Smooth muscle cell (in vitro differentiated cells): ENCODE data around the gene CUTA. TPM values are rescaled to one million over a fixed set of nuclear protein-coding genes. Genes with fewer than 3 reads are reported as not detected.
A peak's percentile ranks its signal among the peaks of the same experiment; 100 is the strongest.

Experiments used
- DNase-seq: peaks from one replicate; lab custom pipeline; 2025; ENCODE audit not compliant: unreplicated experiment; lab: John Stamatoyannopoulos, UW
- H2AFZ ChIP-seq: fragments of 200-600 bp; sonication (generic); 2 replicates; pipeline ENCODE4 v1.6.0; 2016; ENCODE audit warnings: antibody characterized with exemption, low read depth, mild to moderate bottlenecking
- H3F3A ChIP-seq: fragments of 200-600 bp; sonication (generic); 2 replicates; pipeline ENCODE4 v1.6.0; 2017; ENCODE audit warnings: antibody characterized with exemption, low read depth
- H3K27ac ChIP-seq: fragments of 200-600 bp; sonication (generic); 2 replicates; pipeline ENCODE4 v1.5.1; 2016; ENCODE audit warnings: low read depth, mild to moderate bottlenecking
- H3K27me3 ChIP-seq: fragments of 200-600 bp; sonication (generic); 2 replicates; pipeline ENCODE4 v1.6.1; 2016; ENCODE audit warnings: low read depth, mild to moderate bottlenecking
- H3K36me3 ChIP-seq: fragments of 200-600 bp; sonication (generic); 2 replicates; pipeline ENCODE4 v1.5.1; 2016; ENCODE audit warnings: low read depth
- H3K4me1 ChIP-seq: fragments of 200-600 bp; sonication (generic); 2 replicates; pipeline ENCODE4 v1.5.1; 2016; ENCODE audit warnings: low read depth
- H3K4me2 ChIP-seq: fragments of 200-600 bp; sonication (generic); 2 replicates; pipeline ENCODE4 v1.6.0; 2016; ENCODE audit warnings: mild to moderate bottlenecking
- H3K4me3 ChIP-seq: fragments of 200-600 bp; sonication (generic); 2 replicates; pipeline ENCODE4 v1.5.1; 2016; ENCODE audit warnings: mild to moderate bottlenecking
- H3K79me2 ChIP-seq: fragments of 200-600 bp; sonication (generic); 2 replicates; pipeline ENCODE4 v1.6.0; 2016; ENCODE audit warnings: low read depth, mild to moderate bottlenecking
- H3K9ac ChIP-seq: fragments of 200-600 bp; sonication (generic); 2 replicates; pipeline ENCODE4 v1.6.0; 2016; ENCODE audit warnings: low read depth
- H3K9me3 ChIP-seq: fragments of 200-600 bp; sonication (generic); replicated peaks from 2 replicates; pipeline ENCODE4 v1.5.1; 2016; ENCODE audit warnings: low read depth
- H4K20me1 ChIP-seq: fragments of 200-600 bp; sonication (generic); 2 replicates; pipeline ENCODE4 v1.6.0; 2016; ENCODE audit warnings: low read depth
- WGBS: methylation state at CpG from one replicate; pipeline ENCODE4 v1.1.7; 2016; ENCODE audit warnings: low lambda C conversion rate; 5-methylcytosine and 5-hydroxymethylcytosine counted together
- polyA plus RNA-seq: library from polyadenylated mRNA; unstranded; fragments of >200 nt; fragmentation: Nextera tagmentation; extraction: Ambion mirVana; gene quantifications from 2 replicates; pipeline ENCODE4 v1.2.1, GENCODE V29; 2016
- total RNA-seq: library from RNA; depleted of rRNA; stranded (reverse); fragments of >200 nt; gene quantifications from 2 replicates; pipeline ENCODE4 v1.2.3, GENCODE V29; 2014
- TF ChIP-seq, protein P1 (sequence below): fragments of 200-600 bp; sonication (generic); IDR thresholded peaks from 2 replicates; pipeline ENCODE4 v1.5.1; 2017; ENCODE audit warnings: borderline replicate concordance, mild to moderate bottlenecking, antibody characterized with exemption; ENCODE audit not compliant: insufficient read depth, poor library complexity, severe bottlenecking

CUTA gene
- total and polyA plus RNA-seq, 2 experiments from 2014 or later = 173 to 289 TPM

DNA sequence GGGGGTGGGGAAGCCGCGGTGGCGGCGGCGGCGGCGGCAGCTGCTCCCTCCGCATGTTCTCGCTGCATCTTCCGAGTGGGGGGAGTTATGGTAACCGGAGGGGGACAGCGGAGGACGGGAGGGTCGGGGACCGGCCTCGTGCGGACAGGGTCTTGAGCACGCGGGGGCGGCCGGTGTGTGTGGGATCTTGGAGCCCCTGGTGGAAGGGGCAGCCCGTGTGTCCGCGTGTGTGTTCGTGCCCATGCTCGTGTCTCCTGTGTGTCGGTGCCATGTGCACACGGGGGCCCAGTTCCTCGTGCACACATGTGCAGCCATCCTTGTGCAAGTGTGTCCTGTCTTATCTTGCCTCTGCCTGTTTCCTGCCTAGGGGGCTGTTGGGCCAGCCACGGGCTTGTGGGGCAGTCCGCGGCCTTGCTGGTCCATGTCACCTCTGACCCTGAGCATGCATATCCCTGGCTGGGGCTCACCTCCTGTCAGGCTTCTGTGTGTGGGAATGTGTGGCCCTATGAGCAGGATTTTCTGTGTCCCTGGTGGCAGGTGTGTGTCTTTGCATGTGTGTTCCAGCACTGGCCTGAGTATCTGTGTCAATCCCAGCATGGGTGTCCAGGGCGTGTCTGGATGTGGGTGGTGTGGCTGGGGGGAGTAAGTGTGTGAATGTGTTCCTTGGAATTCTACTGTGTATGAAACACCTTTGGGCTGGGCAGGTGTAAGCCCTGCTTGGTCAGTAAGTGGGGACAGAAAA is 10.5 kb upstream of the CUTA start:
- no peaks in the 10 kb centered on the region for H3K27me3 ChIP-seq
- no peak overlapping the region for H2AFZ ChIP-seq
- H3K79me2 ChIP-seq = peaks cover 28% of the 10 kb centered on the region
- no peaks in the 10 kb centered on the region for H3K36me3 ChIP-seq
- peak overlapping the region; percentile 22 for H3K27ac ChIP-seq
- H3K9me3 ChIP-seq = no peaks in the 10 kb centered on the region
- TF ChIP-seq, protein P1, sequence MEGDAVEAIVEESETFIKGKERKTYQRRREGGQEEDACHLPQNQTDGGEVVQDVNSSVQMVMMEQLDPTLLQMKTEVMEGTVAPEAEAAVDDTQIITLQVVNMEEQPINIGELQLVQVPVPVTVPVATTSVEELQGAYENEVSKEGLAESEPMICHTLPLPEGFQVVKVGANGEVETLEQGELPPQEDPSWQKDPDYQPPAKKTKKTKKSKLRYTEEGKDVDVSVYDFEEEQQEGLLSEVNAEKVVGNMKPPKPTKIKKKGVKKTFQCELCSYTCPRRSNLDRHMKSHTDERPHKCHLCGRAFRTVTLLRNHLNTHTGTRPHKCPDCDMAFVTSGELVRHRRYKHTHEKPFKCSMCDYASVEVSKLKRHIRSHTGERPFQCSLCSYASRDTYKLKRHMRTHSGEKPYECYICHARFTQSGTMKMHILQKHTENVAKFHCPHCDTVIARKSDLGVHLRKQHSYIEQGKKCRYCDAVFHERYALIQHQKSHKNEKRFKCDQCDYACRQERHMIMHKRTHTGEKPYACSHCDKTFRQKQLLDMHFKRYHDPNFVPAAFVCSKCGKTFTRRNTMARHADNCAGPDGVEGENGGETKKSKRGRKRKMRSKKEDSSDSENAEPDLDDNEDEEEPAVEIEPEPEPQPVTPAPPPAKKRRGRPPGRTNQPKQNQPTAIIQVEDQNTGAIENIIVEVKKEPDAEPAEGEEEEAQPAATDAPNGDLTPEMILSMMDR = peak; percentile 24
- no peak for DNase-seq
- H3K4me1 ChIP-seq = peaks cover 42% of the 10 kb centered on the region
- peak overlapping the region; percentile 86 for H3K4me2 ChIP-seq
- peak overlapping the region; percentile 57 for H3K4me3 ChIP-seq
- H4K20me1 ChIP-seq = peaks cover 59% of the 10 kb centered on the region
- peaks cover 19% of the 10 kb centered on the region for H3F3A ChIP-seq
- 15% methylated on average over 10 of the region's 33 CpGs for WGBS
- H3K9ac ChIP-seq = no peak overlapping the region

DNA sequence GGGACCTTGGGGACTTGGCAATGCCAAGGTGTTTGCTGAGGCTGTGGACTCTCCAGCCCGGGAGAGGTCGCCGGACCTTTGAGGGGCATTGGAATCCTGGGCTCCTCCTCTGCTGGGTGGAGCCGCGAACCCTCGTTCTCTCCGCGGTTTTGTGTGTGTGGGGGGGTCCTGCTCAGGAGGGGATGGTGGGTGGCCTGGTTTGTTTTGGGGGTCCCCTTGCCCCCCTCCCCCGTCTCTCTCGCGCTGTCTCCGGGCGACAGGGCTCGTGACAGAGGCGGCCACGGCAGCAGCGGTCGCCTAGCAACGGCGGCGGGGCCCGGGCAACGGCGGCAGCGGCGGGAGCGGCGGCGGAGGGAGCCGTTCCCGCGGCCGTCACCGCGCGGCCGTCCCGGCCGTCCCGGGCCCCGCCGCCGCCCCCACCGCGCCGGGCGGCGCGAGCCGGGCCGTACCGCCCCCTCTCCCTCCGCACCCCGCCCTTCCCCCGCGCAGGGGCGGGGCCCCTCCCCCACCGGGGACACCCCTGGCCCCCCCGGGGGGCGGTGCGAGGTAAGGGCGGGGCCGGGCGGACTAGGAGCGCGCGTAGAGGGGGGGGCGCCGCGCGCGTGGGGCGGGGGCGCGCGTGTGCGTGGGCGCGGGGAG is 9.8 kb upstream of the CUTA start:
- Histone ChIP-seq H3K4me3 (peak overlapping the region; percentile 57), H3K4me2 (peak overlapping the region; percentile 86), H3K9me3 (no peaks in the 10 kb centered on the region), H3F3A (peaks cover 19% of the 10 kb centered on the region), H3K79me2 (peaks cover 28% of the 10 kb centered on the region), H3K36me3 (no peaks in the 10 kb centered on the region), H3K4me1 (peaks cover 35% of the 10 kb centered on the region), H3K27me3 (no peaks in the 10 kb centered on the region), H3K9ac (peak overlapping the region; percentile 70), H4K20me1 (peaks cover 52% of the 10 kb centered on the region), H2AFZ (no peak overlapping the region), H3K27ac (peak overlapping the region; percentile 77)
- no peak for DNase-seq
- TF ChIP-seq, protein P1 = no peak
- WGBS = no CpG with 5 or more reads among the region's 79 CpGs

DNA sequence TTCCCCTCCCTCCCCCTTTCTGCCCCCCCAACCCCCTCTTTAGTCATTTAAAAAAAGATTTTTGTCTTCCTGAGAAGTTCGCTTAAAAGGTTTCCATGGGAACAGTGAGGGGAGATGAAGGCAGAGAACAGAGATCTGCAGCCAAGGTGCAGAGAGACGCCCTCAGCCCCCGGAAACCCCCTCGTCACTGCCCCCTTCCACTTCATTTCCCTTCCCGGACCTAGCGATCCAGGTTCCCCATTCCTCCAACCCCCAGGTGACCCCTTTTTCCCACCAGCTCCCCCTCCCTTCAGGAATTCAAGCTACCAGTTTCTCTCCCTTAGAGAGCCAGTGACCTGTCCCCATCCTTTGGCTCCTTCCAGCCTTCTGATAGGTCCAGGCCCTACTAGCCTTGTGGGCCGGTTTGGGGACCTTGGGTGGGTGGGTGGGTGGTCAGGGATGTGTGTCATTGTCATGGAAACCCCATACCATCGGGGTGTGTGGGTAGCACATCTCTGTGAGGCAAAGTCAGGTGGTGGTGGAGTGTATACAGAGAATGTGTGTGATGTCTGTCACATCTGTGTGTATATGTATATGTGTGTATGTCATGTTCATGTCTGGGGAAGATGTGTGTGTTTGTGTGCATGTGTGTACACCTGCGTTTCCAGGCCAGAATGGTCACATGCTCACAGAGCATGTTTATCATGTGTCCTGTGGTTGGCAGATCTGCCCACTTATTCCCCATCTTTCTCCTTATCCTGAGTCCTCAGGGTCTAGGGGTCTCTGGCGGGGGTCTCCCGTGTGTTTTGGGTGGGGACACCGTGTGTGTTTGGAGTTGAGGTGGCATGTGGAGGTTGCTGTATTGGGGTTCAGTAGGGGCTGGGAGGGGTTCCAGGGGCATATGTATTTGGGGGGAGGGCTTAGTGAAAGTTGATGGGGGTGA is 8.9 kb upstream of the CUTA start:
- Histone ChIP-seq H3K4me2 (peak overlapping the region; percentile 86), H3K9ac (peak overlapping the region; percentile 70), H3F3A (peaks cover 19% of the 10 kb centered on the region), H3K27me3 (no peaks in the 10 kb centered on the region), H2AFZ (no peak overlapping the region), H3K9me3 (no peaks in the 10 kb centered on the region), H4K20me1 (peaks cover 43% of the 10 kb centered on the region), H3K36me3 (no peaks in the 10 kb centered on the region), H3K4me1 (peaks cover 29% of the 10 kb centered on the region), H3K79me2 (peaks cover 37% of the 10 kb centered on the region), H3K4me3 (peak overlapping the region; percentile 57), H3K27ac (peak overlapping the region; percentile 77)
- TF ChIP-seq, protein P1 = no peak
- no peak for DNase-seq
- WGBS = 23% methylated on average over 12 of the region's 12 CpGs
